SH-SY5Y (cell line): Measurements from ENCODE around the gene SDK1.

ENCODE experiments used
- GATA2 ChIP-seq: IDR thresholded peaks from 2 replicates; pipeline ENCODE4 v1.6.1; 2011; ENCODE audit warnings: mild to moderate bottlenecking, low read depth, low read length
- GATA3 ChIP-seq: IDR thresholded peaks from 2 replicates; pipeline ENCODE4 v1.6.1; 2011; ENCODE audit warnings: low read depth, mild to moderate bottlenecking, low read length, moderate library complexity

GRCh38 chr7:3911685-3912084 lies 610.6 kb downstream of the SDK1 start:
- TF ChIP-seq GATA3, result no peak
- TF ChIP-seq GATA2, result no peak
